KG1 (cell line): ENCODE results near the gene CFAP77.

Experiments used
- DNase-seq: peaks from one replicate; lab custom pipeline; 2025; lab: John Stamatoyannopoulos, UW

CFAP77 gene

DNA sequence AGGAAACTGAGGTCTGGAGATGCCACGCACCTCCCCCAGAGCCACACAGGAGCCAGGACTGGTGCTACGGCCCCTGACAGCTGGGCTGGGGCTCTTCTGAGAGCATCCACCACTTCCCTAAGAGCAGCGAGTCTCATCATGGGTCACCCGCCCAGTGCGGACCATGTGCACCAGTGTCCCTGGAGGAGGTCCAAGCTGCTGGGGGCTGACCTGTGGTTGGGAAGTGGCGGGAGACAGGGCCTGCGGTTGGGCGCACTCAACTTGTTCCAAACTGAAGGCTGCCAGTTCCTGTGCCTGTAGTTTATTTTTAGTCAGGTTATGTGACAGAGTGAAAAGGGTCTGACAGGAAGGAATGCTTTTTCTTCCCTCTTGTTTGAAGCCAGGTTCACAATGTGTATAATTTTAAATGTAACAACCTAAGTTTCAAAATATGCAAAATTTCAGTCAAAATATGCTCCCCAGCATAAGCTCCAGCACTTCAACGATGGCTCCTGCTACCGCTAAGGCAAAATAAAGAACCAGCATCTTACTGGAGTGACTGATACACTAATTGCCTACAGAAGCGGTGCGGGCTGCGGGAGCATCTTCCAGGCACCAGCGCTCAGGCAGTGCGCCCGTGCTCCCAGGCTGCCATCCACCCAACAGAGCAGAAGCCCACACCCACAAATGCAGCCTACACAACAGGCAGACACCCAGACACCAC, 187.2 kb downstream of the CFAP77 start:
- no peak for DNase-seq

DNA sequence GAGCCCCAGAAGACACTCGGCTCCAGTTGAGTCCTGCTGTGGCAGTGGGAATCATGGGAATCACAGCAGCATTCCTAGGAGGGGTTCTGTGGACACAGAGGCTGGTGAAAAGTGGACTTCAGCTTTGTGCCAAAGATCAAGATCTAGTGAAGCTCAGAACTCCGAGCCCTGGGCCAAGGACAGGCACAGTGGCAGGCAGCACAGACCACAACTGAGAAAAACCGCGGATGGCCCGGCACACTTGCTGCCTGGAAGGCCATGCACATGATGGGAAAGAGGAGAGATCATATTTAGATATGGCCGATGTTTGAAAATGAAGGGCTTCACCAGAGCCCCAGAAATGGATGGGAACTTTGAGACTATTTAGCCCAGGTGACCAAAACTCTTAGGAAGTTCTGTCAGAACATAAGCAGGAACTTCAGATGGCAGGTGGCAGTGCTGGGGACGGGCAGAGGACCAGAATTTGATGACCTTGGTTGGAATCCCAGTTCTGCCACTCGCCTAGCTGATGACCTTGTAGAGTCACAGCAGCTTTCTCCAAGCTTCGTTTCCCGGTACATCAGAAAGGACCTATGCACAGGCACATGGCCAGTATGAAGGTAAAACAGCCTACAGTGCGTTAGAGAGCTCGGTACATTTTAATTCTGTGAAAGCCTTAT, 190.4 kb downstream of the CFAP77 start:
- no peak for DNase-seq

DNA sequence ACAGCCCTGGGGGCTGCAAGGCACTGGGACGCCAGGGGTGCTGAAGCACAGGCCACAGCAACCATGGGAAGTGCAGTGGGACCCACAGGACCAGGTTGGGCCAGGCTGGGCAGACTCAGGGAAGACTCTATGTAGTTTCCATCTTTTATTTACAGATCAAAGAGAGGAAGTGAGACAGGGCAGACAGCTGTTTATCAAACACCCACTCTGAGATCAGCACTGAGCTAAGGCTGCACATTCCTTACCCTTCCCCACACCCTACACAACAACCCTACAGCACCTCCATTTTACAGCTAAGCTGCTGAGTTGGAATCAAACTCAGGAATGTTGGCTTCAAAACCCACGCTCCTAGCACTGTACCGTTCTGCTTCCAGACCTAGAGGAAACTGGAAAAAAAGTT, 192.2 kb downstream of the CFAP77 start:
- no peak for DNase-seq

DNA sequence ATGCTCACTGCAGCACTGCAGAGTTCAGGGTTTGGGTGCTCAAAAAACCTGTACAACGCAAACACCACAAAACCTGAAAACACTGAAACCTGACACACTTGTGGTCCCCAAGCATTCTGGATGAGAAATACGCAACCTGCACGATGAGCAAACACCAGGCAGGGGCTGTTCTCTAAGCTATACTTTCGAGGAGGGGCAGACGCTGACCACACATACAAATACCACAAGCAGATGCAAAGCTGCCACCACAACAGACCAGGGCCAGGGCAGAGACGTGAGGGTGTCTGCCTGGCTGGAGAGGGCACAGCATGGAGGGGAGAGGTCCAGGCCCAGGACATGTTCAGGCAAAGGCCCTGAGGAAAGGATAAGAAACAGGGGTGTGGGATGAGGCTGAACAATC, 195.4 kb downstream of the CFAP77 start:
- no peak for DNase-seq

DNA sequence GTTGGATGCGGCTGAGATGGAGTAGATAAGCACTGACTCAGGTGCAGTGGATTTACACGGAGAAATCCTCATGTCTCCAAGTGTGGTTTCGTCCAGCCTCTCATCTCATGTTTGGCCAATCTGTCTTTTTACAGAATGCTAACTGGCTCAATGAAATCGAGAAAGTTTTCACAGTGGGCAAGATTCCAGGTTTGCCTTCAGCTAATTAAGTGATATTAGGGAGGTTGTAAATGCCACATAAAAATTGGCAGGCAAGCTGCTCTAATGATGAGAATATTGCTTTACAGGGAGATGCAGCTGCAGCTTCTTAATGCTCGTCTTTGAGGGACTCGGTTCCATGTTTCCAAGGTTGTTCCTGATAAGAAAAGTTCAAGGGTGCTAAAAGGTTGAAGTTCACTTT, 196.1 kb downstream of the CFAP77 start:
- no peak for DNase-seq

DNA sequence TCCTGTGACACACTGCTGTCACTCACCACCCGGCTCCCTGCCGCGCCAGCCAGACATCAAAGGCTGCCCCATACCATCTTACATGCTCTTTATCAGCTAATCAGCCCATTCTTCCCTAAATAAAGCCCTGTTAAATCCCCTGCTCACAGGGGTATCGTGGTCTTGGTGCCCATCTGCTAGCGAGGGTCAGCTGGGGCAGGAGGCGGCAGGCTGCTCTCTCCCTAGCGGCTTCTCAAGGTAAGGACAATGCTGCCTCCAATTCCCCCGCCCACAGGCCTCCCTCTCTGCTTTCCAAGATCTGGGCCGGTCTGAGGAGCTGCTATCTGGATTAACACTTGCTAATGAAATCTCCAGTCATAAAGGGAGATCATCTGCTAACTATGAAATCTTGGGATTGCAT, 199.2 kb downstream of the CFAP77 start:
- DNase-seq: no peak

DNA sequence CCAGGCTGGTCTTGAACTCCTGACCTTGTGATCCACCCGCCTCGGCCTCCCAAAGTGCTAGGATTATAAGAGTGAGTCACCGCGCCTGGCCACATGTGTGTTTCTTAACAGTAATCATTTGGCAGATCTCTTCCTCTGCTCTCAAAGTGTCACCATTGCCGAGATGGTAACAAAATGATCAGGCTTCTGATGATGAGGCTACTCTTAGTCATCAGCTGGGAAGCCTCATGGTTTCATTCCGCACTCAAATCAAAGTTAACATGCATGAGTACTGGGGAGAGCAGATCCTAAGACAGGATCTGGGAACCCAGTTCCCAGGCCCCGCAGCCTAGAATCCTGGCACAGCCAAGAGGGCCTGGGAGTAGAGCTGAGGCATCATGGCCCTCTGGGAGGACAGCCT, 199.8 kb downstream of the CFAP77 start:
- no peak for DNase-seq

DNA sequence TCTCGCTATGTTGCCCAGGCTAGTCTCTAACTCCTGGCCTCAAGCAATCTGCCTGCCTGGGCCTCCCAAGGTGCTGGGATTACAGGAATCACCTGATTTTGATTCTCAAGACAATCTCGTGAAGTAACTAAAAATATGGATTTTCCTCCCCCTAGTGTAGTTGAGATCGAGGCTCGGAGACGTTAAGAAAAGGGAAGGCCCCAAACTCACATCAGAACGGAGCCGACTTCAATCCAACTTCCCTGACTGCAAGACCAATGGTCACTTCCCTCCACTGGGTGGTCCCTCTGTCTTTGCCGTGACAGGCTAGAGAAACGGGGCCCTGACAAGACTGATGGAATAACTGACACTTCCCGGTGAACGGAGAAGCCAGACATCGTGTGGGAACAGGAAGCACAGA, 200.7 kb downstream of the CFAP77 start:
- DNase-seq: no peak

DNA sequence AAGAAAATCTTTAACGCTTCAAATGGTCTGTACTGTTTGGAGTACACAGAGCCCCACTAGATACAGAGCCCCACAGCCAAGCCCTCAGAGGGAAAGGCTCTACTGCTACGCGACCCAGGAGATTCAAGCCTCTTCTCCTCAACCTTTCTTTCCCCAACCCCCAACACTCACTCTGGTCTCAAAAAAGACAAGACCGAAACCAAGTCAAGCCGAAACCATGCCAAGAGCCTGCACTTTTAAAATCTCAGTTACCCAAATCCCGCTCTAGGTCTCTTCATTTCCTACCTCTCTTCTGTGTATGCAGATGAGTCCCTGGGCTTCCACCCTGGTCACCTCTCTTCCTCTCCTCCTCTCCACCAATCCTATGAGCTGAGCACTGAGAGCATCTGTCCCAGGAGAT, 204.3 kb downstream of the CFAP77 start:
- DNase-seq: no peak

DNA sequence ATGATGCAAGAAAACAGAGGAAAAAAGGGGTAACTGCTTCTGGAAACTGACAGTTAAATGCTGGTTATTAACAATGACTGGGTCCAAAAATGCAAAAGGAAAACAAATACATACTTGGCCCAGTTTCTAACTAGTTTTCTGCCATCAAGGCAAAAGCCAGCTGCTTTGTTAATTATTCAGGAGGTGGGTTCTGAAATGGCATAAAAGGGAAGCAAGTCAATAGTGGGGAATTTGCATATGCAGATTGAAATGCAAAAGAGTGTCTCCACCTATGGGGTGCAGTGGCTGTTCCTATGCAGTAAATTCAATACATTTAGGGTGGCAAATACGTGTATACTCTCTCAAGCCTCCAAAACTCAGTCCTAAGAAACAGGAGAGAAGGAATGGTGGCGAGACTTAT, 205.8 kb downstream of the CFAP77 start:
- no peak for DNase-seq

DNA sequence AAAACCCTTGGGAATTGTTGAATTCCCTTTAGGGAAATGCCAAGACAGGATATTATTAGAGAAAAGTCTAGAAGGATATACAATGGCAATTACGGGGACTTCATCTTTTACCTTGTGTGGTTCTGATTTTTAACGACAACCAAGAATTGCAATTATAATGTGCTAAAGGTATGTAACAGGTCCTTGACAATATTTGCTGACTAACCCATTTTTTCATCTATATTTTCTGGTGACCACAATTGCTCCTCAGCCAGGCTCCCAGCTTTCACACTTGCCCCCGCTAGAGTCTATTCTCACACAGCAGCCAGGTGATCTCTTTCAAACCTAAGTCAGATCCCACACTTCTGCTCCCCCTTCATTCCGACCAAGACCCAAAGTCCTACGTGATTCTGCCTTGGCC, 206.7 kb downstream of the CFAP77 start:
- no peak for DNase-seq

DNA sequence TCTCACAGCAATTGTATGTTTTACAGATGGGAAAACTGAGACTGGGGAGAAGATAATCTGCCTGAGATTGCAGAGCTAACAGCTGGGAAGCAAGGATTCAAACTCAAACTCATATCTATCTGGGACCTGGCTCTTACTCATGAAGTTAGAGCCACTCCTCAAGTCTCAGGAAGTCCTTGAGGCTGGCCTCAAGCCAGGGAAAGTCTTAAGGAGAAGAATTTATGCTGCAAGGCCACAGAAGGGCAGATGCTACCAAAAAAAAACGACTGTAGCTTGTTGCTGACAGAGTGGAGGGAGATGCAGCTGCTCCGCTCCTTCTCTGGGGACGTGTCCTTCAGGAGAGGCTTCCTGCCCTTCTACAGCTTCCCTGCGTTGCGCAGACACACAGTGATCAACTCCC, 212.1 kb downstream of the CFAP77 start:
- no peak for DNase-seq
